Fibroblast of skin of abdomen (primary cell): ENCODE data around the gene RELL2. TPM values are rescaled to one million over a fixed set of nuclear protein-coding genes. Genes with fewer than 3 reads are reported as not detected.
"Not testable (repeated sequence)": the region's sequence is repeated elsewhere in the genome, so short reads cannot be mapped to it uniquely, and the experiment has no call there.

Source experiments
- DNase-seq: peaks from one replicate; pipeline ENCODE4 v3.0.0-alpha.2; 2013
- polyA plus RNA-seq, 2 experiments: library from polyadenylated mRNA; unstranded; fragments of 120-200 nt; gene quantifications; one replicate each; pipeline ENCODE4 v1.2.1, GENCODE V29; 2013; ENCODE audit not compliant: insufficient read length in 2 of 2

Gene RELL2, protein sequence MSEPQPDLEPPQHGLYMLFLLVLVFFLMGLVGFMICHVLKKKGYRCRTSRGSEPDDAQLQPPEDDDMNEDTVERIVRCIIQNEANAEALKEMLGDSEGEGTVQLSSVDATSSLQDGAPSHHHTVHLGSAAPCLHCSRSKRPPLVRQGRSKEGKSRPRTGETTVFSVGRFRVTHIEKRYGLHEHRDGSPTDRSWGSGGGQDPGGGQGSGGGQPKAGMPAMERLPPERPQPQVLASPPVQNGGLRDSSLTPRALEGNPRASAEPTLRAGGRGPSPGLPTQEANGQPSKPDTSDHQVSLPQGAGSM
- 3.9 TPM for polyA plus RNA-seq (2013, experiment 1 of 2; ENCODE audit: insufficient read length)
- 4.1 TPM for polyA plus RNA-seq (2013, experiment 2 of 2; ENCODE audit: insufficient read length)

DNA sequence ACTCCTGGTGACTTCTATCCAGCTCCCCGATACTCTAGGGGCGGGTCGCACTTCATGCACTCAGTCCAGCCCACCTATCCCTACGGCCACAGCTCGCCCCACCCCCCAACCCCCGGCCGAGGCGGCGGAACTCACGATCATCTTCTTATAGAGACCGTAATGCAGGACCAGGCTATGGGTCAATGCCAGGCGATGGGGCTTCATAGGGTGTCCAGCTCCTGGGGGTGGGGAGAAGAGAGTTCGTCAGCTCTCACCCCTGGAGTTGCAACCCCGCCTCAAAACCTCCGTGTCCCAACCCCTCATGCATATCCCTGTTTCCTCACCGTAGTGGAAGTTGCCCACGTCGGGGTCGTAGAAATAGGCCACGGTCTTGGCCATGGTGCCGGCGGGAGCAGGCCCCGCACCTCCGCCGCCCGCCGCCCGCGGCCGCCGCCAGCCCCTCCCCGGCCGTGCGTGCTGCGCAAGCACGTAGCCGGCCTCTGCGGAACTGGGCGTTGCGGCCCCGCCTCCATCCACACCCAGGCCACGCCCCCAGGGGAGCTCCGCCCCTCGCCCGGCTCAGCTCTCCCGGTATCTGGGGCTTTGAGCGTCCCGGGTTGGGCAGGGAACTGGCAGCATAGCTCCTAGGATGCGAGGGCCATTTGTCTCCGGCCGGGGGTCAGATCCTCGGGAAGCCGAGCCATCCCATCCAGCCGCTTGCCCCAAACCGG lies at the start of gene RELL2, which contains the start of gene HDAC3:
Gene RELL2 (plus strand): TSS at position 585 of the 710 bp plus-strand sequence. CDS start 1,229 bp downstream, outside the sequence.
Gene HDAC3 (minus strand): TSS at position 437 of the 710 bp plus-strand sequence. CDS start 59 bp downstream, at position 378.
- DNase-seq = peak; percentile 88

DNA sequence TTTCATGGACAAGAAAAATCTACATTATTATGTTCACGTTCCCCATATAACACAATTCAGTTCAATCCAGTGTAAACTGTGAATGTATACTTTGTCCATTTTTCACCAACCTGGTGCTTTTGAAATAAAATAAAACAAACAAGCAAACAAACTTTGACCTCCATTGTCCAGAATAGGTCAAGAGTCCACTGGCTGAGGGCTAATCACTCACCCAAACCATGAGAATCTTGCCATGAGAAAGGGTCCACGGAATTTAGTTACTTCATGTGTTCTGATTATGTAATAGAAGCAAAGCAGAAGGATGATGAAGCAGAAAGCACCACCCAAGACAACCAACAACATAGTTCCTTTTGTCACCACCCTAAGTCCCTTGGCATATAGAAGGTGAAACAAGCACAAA lies 46.7 kb upstream of the RELL2 start:
- DNase-seq = no peak

DNA sequence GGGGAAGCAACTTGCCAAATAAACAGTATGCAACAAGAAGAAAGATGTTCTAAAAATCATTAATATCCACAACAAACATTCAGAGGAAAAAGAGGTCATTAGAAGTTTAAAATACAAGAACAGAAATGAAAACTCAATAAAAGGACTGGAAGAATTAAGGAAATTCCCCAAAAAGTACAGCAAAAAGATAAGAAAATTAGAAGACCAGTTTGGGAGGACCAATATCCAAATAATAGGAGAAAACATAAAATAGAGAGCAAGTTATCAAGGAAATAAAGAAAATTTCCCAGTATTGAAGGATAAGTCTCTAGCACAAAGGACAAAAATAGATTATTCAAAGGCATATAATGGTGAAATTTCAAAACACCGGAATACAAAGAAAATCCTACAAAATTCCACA lies 39.9 kb upstream of the RELL2 start:
- DNase-seq = no peak

DNA sequence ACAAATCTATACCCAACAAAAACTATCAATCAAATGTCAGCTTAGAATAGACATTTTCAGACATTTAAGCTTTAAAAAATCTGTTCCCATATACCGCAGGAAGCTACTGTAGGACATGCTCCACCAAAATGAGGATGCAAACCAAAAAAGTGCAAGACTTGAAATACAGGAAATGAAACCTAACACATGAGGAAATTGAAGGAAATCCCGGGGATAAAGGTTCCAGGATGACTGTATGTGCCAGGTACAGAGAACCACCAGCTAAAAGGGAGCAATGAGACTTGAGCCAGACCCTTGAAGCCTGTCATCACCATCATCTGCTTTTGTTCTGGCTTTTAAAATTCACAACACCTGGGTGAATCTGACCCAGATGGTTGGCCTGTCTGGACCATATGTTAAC lies 39.4 kb upstream of the RELL2 start:
- no peak for DNase-seq

DNA sequence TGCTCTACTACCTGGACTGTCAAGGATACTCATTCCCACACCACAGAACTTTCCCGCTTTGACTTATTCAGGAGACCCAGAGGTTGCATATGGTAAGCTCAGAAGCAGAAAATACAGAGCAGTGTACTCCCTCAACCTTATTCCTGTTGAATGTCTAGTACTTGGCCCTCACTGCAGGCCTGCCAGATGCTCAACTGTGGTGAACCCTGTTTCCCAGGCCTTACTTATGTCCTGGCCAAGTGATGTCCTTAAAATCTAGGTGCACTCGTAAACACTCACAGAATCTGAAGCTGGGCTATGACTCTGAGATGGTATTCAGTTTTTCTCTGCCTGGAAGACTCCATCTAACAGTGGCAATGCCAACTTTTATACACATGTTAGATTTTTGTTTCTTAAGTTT lies 39.0 kb upstream of the RELL2 start:
- no peak for DNase-seq

DNA sequence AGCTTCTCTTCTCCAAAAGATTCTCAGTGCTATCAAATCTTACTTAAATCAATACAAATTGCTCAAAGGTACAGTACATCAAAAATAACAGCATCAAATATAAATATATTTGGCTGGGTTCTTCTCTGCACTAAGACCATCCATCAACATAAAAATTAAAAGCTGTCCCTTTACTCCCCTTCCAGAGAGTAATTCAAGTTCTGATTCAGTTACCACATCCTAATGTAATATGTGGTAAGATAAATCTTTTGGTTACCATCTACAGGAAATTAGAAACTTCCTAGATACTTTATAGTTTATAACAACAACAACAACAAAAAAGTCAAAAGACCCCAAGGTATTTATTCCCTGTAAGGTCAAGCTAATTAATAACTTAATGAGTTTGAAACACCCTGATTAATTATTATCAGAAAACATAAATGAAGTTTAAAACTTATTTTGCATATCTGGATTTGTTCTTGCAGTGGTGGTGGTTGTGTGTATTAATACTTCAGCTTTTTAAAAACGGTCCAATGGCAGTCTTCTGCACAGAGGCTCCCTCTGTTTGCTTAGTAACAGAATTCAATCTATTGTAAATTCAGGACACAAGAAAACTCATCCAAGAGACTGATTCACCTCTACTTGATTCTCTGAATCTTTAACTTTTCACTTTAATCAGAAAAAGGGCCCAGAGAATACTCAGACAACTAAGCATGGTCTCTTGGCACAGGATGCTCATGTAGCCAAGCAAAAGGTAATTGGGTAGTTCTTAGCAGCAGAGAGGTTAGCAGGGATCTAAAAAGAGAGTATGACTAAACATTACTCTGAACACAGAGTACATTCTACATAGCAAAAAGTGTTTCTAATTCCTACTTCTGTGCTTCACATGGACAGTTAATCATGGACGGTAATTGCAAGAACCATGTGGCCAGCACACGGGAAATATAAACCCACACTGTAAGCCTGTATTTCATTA lies 38.1 kb upstream of the RELL2 start:
- peak; percentile 47 for DNase-seq

DNA sequence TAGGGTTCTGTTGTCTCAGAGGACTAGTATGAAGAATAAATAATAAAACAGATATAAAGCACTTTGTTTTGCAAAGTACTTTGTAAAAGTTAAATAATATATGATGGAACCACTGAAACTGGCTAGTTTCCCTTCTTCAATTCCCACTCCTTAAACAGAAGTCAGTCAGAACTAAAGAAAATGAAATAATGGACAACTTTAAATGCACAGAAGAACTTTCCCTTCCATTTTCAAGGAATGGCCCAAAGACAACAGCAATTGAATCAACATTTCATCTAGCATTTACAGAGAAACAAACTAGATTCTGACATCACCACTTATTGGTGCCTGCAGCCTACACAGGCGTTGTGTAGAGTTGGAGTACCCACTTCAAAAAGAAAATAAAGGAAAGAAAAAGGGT lies 34.2 kb upstream of the RELL2 start:
- no peak for DNase-seq

DNA sequence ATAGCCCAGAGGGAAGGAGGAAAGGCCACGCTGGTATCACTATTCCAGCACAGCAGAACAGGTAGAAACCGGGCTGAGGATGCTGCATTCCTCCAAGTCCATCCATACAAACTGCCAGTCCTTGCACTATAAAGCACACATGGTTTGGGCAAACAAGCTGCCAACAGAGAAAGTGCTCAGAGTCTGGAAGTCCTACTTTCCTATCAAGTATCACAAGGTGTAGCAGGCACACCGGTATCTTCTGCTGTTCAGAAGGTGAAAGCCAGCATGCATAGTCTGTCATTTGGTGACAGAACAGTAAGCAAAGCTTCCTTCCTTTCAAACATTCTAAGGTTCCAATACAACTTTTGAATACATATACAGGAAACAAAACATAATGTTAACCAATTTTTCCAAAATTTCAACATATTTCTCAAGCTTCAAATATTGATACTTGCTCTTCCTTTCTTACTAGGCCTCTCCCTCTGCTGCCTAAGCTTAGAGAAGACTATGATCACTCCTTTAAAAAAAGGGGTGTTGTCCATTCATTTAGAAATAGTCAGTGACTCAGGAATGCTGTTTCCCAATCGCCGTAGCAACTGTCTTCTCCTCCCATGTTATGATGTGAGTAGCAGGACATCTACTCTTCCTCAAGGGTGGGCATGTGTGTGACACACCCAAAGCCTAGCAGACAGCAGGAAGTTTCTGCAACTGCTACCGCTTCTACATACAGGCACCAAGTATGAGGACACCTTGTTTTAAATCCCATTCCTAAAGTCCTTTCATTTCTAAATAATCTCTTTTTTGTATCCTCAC lies 32.7 kb upstream of the RELL2 start:
- DNase-seq = peak; percentile 90

DNA sequence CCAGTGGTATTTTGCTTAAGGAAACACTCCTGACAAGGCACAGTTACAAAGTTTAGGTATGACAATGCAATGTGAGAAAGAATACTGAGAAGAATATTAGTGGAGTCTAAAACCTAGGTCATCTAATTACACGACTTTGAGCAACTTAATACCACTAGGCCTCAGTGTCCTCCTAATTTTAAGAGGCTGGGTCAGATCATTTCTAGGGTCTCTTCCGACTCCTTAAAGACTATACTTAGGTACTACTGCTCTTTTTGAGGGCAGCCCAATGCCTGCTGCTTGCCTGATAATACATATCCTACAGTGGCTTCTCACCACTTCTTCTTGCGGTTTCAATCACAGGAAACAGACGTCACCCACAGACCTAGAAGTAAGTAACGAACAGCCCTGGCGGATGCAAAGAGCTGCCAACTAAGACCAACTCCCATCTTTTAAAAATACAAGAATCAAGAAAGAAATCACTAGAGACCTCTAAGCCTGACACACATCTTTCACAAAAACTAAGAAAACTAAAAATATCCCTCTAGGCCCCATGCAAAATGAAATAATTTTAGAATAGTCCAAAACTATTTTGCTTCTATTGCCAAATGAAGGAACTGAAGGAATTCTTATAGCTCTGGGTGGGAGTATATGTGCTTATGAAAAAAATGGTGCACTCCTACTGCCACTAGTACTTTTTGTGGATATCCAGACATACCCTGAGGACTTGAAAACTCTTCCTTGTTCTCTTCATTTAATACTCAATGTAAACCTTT lies 31.1 kb upstream of the RELL2 start:
- DNase-seq = peak; percentile 25

DNA sequence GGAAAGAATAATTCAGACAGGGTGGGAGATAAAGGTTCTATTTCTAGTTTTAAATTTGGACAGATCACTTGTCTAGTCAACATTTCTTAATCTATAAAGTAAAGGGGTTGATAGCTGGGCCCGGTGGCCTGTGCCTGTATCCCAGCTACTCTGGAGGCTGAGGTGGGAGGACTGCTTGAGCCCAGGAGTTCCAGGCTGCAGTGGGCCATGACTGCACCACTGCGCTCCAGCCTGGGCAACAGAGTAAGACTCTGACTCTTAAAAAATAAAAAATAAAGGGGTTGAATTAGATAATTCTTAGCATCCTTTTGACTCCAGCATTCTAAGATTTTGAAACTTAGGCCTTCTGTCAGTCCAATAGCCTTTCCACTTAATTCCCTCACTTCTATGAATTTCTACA lies 28.8 kb upstream of the RELL2 start:
- DNase-seq = no peak

DNA sequence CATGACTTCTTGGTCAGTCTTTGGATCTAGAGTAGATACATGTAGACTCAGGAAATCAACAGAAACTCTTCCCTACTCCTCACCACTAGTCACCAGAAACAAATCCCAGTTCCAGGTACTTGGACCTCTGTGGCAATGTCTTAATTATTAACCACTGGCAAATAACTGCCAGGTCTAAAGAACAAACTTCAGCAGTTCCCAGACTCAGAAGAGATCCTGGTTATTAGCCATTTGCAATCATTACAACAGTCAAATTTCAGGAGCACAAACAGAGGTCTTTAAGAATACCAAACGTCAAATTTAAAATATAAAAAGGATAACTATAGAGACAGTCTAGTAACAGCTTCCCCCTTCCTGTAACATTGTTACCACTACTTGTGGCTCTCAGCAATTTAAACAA lies 28.2 kb upstream of the RELL2 start:
- no peak for DNase-seq

DNA sequence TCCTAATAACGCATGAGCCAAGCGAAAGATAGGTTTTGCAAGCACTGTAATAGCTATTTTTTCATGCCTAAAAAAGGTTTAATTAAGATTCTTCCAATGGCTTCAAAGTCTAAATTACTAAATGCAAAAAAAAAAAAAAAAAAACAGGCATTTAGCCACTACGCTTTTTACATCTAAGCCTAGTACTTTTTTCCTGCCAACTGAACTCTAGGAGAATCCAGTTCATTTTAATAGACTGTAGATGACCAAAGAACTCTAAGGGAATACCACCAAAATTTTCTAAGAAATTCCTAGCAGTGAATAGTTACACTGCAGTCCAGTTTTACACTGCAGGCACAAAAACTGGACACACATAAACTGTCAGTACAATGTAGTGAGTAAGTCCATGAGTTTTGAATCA lies 27.8 kb upstream of the RELL2 start:
- no peak for DNase-seq

DNA sequence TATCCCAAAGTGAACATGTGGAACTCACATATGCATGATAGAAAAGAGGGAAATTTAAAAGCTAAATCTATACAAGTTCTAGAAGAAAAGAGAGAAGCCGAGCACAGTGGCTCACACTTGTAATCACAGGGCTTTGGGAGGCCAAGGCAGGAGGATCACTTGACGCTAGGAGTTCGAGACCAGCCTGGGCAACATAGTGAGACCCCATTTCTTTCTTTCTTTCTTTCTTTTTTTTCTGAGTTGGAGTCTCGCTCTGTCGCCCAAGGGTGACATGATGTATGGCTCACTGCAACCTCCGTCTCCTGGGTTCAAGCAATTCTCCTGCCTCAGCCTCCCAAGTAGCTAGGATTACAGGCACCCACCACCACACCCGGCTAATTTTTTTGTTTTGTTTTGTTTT lies 26.9 kb upstream of the RELL2 start:
- not testable (repeated sequence) for DNase-seq

DNA sequence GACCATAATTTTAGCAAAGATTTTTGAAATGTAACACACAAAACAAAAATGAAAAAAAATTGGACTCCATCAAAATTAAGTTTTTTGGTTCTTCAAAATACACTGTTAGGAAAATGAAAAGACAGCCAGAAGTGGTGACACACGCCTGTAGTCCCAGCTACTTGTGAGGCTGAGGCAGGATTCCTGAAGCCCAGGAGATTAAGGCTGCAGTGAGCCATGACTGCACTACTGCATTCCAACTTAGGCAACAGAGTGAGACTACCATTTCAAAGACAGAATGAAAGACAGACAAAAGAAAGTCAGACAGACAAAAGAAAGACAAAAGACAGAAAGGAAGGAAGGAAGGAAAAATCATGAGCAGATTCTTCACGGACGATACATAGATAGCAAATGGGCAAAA lies 25.5 kb upstream of the RELL2 start:
- DNase-seq = no peak

DNA sequence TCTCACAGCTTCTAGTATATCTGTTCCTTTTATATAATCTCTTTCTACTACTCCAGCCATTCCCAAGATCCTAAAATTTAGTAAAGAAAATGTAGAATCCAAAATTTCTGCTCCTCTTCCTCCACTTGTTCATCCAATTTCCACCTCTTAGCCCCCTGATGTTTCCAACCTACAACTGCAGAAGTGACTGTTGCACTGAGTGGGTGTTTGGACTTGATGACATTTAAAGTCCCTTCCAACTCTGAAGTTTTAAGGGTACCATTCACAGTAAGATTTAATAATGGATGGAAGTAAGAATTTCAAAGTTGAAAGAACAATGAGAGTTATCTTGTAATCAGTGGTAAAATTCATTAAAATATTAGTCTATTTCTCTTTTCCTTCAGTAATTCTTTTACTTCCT lies 23.5 kb upstream of the RELL2 start:
- DNase-seq = no peak

DNA sequence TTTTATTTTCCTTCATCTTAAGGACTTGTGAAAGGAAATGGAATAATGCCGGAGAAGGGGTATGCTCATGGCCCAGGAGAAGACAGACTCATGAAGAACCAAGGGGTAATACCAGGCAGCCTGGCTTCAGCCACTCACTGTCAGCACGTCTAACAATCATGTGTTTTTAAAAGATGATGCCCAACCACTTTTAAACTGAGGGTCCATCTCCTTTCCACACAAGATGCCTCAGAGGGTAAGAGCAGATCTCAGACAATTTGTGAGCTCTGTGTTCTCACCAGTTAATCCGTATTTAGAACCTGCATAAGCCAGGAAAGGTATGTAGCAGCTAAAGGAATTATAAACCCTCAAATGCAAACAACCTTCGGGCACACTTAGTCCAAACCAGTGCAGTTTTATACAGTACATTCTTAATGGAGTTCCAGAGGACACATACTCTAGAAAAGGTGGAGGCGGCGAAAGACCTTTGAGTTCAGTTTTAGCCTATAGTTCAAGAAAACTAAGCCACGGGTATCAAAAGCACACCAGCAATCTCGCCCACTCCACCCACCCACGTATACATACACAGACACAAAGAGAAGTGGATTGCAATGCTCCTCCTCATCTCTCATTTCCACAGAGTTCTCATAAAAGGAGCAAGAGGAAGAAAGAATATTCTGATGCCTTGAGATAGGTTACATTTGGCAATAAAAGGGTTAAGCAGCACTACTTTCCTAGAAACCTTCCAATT lies 20.6 kb upstream of the RELL2 start:
- DNase-seq = no peak

DNA sequence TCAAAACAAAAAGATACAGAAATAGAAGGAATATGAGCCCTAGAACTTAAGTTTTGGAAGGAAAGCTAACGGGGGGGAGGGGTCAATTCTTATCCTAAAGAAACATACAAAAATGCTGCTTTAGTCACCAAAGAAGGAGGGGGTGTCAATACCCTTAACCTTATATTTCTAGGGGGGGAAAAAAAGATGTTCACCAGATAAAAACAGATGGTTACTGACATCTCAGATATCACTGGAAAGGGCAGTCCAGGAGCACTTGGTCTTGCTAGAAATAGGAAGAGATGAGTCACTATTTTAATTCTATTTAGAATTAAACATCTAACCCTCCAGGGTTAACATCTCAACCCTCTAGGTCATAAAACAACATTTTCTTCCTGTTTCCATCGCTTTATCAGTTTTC lies 19.7 kb upstream of the RELL2 start:
- DNase-seq = no peak

DNA sequence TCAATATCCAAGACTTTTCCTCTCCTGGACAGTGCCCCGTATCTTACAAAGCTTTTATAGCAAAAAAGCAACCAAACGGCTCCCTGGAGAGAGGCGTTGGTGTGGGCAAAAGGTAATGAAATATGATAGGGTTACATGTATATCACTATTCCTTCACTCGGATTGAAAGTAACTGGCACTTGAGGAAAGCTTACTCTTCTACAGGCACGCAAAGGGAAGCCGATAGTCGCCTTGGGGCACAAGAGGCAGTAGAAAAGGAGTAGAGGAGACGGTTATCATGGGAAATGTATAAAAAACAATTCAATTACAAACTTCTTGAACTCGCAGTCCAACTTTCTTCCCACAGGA lies 19.1 kb upstream of the RELL2 start:
- DNase-seq = no peak

DNA sequence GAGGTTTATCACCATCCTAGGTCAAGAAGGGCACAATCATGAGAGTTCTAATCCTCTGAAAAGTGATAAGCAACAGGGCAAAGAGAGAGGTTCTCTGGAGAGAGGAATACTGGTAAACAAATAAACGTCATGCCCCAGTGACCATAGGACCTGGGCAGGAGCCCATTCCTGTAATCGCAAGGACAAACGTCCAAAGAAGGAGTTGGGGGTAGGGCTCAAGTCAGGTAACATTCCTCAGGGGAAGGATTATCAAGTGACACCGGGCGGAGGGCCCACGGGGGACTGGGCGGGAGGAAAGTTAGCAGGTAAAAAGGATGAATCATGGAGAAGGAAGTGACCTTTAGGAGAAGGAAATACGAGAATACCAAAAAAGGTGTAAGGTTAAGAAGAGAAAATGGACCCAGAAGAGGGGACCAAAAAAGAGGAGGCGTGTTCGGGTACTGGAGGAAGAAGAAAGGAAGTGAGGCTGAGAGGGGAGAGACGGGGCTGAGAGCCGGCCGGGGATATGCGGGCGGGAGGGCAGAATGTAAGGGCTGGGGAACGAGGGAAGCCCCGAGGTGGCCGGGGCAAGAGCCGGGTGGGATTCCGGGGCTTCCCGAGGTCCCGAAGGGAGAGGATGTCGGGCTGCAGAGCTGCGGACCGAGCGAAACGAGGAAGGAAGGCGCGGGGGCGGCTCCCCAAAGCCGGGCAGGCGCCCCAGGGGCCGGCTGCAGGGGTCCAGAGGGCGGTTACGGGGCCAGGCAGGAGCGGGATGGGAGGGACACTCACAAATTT lies 18.6 kb upstream of the RELL2 start:
- DNase-seq = peak; percentile 18
